HG03571 (cell line): ENCODE measurements around the gene DHX34.
"Not testable (repeated sequence)": the region's sequence is repeated elsewhere in the genome, so short reads cannot be mapped to it uniquely, and the experiment has no call there.

Source experiments
- ATAC-seq: cut with Tn5 transposase; IDR thresholded peaks from one replicate; pipeline ENCODE4 v1.9.1; 2021; ENCODE audit not compliant: unreplicated experiment

The DHX34 gene

DNA sequence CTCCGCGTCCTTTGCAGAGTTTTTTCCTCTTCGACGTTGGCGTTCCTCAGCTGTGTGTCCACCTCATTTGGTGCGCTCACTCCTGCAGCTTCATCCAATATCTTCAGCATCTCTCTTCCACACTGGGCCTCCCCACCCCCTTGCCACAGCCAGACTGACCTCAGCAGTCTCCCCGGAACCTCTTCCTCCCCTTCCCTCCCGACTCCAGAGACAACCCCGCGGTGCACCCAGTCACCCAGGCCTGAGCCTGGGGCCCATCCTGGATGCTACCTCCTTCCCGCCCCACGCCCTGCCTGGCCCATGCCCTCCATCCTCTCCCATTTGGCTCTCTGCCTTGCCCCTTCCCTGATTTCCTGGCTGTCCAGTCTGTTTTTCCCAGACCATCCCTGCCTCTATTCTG, 25.2 kb upstream of the DHX34 start:
- no peak for ATAC-seq

- ATAC-seq: no peak
Observed at GRCh38 chr19:47324502-47324901, 24.6 kb upstream of the DHX34 start.

- ATAC-seq: no peak
Observed at GRCh38 chr19:47330466-47330869, 18.6 kb upstream of the DHX34 start.

- ATAC-seq: no peak
Observed at GRCh38 chr19:47331490-47331889, 17.6 kb upstream of the DHX34 start.

GRCh38 chr19:47331931-47332547, 17.1 kb upstream of the DHX34 start, which contains the start of gene C5AR2:
TSS of gene C5AR2 (plus strand) at chr19:47332175. CDS start at chr19:47340800, 8,625 bp downstream.
- no peak for ATAC-seq

DNA sequence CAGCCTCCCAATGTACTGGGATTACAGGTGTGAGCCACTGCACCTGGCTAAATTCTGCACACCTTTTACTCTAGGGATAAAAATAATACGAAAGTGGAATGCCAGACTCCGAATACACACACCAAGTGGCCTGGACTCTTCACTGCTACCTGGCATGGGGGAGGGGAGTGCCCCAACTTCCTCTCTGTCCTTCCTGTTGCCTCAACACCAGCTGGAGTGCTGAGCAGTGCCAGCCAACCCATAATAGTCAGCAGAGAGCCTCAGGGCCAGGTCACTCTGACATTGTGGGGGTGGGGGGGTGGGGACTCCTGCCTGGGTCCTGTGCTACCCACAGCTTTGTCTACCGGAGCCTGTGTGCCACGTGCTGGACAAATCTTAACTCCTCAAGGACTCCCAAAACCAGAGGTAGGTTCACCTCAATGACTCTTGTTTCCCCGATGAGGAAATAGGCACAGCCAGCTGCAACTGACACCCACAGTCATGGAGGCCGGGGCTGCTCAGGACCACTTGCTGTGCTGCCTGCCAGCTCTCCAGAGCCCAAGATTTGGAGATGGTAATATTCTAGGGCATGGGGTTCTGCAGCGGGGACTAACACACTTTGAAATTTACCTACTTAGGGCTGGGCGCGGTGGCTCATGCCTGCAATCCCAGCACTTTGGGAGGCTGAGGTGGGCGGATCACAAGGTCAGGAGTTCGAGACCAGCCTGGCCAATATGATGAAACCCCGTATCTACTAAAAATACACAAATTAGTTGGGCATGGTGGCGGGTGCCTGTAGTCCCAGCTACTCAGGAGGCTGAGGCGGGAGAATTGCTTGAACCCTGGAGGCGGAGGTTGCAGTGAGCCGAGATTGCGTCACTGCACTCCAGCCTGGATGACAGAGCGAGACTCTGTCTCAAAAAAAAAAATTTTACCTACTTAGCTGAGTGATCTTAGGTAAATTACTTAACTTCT, 12.1 kb upstream of the DHX34 start:
- ATAC-seq: not testable (repeated sequence)

DNA sequence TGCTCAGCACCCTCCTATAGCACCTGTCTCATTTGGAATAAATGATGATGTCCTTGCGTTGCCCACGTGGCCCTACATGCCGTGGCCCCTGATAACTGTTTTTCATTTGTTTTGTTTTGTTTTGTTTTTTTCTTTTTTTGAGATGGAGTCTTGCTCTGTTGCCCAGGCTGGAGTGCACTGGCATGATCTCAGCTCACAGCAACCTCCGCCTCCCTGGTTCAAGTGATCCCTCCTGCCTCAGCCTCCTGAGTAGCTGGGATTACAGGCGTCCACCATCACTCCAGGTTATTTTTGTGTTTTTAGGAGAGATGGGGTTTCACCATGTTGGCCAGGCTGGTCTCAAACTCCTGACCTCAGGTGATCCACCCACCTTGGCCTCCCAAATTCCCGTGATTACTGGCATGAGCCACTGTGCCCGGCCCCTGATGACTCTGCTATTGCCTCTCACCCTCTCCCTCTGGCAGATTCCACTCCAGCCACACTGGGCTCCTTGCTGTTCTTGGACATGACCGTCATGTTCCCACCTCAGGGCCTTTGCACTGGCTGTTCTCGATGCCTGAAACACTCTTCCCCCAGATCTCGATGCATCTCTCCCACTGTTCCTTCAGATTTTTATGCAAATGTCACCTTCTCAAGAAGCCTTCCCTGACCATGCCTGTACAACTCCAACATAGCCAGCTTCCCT, 9.8 kb upstream of the DHX34 start:
- ATAC-seq: no peak

DNA sequence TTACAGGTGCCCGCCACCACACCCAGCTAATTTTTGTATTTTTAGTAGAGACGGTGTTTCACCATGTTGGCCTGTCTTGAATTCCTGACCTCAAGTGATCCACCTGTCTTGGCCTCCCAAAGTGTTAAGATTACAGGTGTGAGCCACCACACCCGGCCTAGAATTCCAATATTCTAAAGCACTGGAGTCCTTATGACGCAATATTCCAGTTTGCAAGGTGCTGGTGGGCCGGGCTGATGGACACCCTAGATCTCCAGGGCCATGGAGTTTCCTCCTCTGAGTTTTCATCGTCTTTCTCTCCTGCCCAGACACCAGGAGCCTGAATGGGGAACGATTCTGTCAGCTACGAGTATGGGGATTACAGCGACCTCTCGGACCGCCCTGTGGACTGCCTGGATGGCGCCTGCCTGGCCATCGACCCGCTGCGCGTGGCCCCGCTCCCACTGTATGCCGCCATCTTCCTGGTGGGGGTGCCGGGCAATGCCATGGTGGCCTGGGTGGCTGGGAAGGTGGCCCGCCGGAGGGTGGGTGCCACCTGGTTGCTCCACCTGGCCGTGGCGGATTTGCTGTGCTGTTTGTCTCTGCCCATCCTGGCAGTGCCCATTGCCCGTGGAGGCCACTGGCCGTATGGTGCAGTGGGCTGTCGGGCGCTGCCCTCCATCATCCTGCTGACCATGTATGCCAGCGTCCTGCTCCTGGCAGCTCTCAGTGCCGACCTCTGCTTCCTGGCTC, 8.5 kb upstream of the DHX34 start:
- no peak for ATAC-seq

- no peak for ATAC-seq
Observed at GRCh38 chr19:47341734-47342133, 7.4 kb upstream of the DHX34 start.

- ATAC-seq: no peak
Observed at GRCh38 chr19:47343194-47343802, 5.8 kb upstream of the DHX34 start.

DNA sequence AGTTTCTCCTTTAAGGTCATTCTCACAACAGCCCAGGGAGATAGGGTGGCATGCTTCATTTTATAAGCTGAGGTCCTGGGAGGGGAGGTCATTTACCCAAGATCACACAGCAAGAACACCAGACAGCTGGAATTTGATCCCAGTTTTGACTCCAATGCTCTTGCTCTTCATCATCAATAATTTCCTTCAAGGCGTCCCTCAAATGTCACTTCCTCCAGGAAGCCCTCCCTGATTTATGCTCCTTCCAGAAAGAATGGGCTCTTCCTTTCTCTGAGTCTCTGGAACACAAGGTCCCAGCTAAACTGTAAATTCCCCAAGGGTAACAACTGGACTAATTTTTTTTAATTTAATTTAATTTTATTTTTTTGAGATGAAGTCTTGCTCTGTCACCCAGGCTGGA, 4.7 kb upstream of the DHX34 start:
- ATAC-seq: no peak

- ATAC-seq: not testable (repeated sequence)
Observed at GRCh38 chr19:47346024-47346423, 3.1 kb upstream of the DHX34 start.

DNA sequence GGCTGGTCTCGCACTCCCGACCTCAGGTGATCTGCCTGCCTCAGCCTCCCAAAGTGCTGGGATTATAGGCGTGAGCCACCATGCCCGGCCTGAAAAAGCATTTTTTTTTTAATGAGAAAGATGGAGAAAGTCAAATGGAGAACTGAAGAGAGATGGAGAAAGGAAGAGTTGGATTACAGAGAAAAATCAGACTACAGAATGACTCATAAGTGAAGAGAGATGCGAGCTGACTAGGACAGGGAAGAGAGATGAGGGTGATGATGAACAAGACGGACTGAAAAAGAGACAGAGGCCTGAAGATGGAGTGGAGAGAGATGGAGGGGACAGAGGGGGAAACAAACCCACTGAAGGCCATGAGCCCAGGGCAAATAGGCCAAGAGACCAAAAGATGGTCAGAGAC, 1.5 kb downstream of the DHX34 start:
- ATAC-seq: no peak

DNA sequence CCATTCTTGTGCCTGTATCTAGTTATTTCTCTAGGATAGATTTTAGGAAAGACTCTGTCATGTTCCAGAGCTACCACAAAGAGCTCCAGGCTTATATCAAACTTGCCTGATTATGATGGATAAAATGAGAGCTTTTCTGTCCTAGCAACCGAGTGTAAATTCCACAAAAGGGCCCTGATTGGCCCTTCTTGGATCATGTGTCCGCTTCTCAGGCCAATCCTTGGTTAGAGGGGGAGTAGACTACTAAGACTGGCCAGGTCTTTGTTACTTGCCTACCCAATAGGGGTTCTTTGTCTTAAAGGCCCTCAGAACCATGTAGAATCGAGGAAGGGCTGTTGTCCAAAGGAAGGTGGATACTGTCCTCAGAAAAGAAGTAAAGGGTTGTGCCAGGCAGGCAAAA, 2.4 kb downstream of the DHX34 start:
- no peak for ATAC-seq

- no peak for ATAC-seq
Observed at GRCh38 chr19:47352095-47352494, 3.0 kb downstream of the DHX34 start.

DNA sequence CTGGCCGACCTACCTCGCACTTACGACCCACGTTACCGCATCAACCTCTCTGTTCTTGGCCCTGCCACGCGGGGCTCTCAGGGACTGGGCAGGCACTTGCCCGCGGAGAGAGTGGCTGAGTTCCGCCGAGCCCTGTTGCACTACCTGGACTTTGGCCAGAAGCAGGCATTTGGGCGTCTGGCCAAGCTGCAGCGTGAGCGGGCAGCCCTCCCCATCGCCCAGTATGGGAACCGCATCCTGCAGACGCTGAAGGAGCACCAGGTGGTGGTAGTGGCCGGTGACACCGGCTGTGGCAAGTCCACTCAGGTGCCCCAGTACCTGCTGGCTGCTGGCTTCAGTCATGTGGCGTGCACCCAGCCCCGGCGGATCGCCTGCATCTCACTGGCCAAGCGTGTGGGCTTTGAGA, 4.2 kb downstream of the DHX34 start:
- ATAC-seq: no peak

- no peak for ATAC-seq
Observed at GRCh38 chr19:47356900-47357299, 7.8 kb downstream of the DHX34 start.

DNA sequence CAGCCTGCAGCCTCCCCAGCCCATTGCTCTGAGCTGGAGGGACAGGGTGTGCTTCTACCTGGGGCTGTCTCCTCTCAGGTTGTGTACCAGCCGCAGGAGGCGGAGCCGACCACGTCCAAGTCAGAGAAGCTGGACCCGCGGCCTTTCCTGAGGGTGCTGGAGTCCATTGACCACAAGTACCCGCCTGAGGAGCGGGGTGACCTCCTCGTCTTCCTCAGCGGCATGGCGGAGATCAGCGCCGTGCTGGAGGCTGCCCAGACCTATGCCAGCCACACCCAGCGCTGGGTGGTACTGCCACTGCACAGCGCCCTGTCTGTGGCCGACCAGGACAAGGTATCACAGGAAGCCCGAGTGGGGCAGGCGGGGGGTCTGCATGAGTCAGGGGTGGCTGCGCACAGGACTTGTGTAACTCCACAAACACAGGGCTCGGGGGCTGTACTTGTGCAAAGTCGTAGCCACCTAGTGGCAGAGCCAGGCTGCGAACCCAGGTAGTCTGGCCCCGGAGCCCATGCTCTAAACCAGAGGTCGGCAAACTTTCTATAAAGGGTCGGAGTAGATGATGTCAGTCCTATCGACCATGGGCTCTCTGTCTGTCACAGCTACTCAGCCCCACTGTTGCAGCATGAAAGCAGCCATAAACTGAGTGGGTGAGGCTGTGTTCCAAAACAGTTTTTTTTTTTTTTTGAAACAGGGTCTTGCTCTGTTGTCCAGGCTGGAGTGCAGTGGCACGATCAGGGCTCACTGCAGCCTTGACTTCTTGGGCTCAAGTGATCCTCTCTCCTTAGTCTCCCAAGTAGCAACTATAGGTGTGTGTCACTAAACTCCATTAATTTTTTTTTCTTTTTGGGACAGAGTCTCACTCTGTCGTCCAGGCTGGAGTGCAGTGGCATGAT, 8.9 kb downstream of the DHX34 start:
- no peak for ATAC-seq

DNA sequence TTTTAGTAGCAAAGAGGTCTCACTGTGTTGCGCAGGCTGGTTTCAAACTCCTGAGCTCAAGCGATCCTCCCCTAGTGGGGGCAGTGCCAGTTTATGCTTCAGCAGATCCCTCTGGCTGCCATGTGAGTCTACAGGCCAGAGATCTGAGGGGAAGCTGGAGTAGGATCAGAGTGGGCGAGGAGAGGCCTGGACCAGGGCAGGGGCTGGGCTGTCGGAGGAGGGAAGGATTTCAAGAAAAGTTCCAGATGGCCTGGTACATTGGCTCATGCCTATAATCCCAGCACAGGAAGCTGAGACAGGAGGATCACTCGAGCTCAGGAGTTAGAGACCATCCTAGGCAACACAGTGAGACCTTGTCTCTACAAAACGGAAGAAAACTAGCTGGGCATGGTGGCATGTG, 9.8 kb downstream of the DHX34 start:
- no peak for ATAC-seq

DNA sequence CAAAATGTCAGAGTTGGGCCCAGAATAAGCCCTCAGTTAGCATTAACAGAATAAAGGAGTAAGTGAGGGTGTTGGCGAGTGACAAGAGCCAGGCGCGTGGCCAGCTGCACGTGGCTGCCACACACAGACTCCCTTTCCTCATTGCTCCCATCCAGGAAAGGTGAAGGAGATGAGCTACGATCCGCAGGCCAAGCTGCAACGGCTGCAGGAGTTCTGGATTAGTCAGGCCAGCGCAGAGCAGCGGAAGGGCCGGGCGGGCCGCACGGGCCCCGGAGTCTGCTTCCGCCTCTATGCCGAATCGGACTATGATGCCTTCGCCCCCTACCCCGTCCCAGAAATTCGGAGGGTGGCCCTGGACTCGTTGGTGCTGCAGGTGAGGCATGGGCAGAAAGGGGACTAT, 13.2 kb downstream of the DHX34 start:
- ATAC-seq: no peak
